IMR-90 (cell line): ENCODE measurements around the gene OPCML. TPM values are rescaled to one million over a fixed set of nuclear protein-coding genes. Genes with fewer than 3 reads are reported as not detected.

Experiments
- ATAC-seq: fragments of 200-7000 bp; cut with Tn5 transposase; 2 replicates; pipeline ENCODE4 v1.9.1; 2020; ENCODE audit warnings: low read depth, mild to moderate bottlenecking, moderate library complexity
- BruUV-seq: library from RNA; stranded (reverse); fragments of 400-500 nt; replicated peaks from 2 replicates; lab custom pipeline; 2021; lab: Mats Ljungman, UMichigan
- CTCF ChIA-PET: fragments of 300-600 bp; formaldehyde crosslinking; extraction: SDS; loops from one replicate; lab custom pipeline; 2021; ENCODE audit warnings: antibody characterized with exemption; lab: Yijun Ruan, JAX
- POLR2A ChIA-PET: fragments of 300-600 bp; sonication (Branson Sonifier 250); formaldehyde crosslinking; loops from one replicate; lab custom pipeline; 2022; ENCODE audit warnings: antibody characterized with exemption; ENCODE audit not compliant: unreplicated experiment; lab: Charles Lee
- DNase-seq: peaks from one replicate; pipeline ENCODE4 v3.0.0; 2013
- H2AFZ ChIP-seq: replicated peaks from 2 replicates; pipeline ENCODE3; 2013; ENCODE audit warnings: low read length, mild to moderate bottlenecking; ENCODE audit not compliant: poor library complexity
- H2AK5ac ChIP-seq: 2 replicates; pipeline ENCODE4 v1.6.1; 2013; ENCODE audit warnings: low read depth, low read length, inconsistent platforms
- H2AK9ac ChIP-seq: replicated peaks from 2 replicates; pipeline ENCODE3; 2013; ENCODE audit warnings: mild to moderate bottlenecking, low read depth, low read length, moderate library complexity; ENCODE audit not compliant: poor library complexity
- H2BK120ac ChIP-seq: 2 replicates; pipeline ENCODE4 v1.6.1; 2013; ENCODE audit warnings: low read depth, low read length, inconsistent platforms
- H2BK15ac ChIP-seq: 3 replicates; pipeline ENCODE4 v1.6.1; 2013; ENCODE audit warnings: low read depth, low read length, inconsistent platforms
- H2BK20ac ChIP-seq: 2 replicates; pipeline ENCODE4 v1.6.1; 2013; ENCODE audit warnings: low read depth, mild to moderate bottlenecking, inconsistent platforms, low read length, moderate library complexity
- H2BK5ac ChIP-seq: 2 replicates; pipeline ENCODE4 v1.6.1; 2013; ENCODE audit warnings: mild to moderate bottlenecking, low read depth, low read length, inconsistent platforms; ENCODE audit not compliant: poor library complexity, severe bottlenecking
- H3K14ac ChIP-seq: replicated peaks from 2 replicates; pipeline ENCODE4 v1.6.1; 2013; ENCODE audit warnings: low read depth, low read length, inconsistent platforms
- H3K18ac ChIP-seq: 2 replicates; pipeline ENCODE4 v1.6.1; 2013; ENCODE audit warnings: low read depth, low read length, control low read depth
- H3K23ac ChIP-seq: 2 replicates; pipeline ENCODE4 v1.6.1; 2013; ENCODE audit warnings: low read depth, low read length, inconsistent platforms
- H3K27ac ChIP-seq: 2 replicates; pipeline ENCODE4 v1.5.1; 2013; ENCODE audit warnings: mild to moderate bottlenecking, control low read depth, low read length; ENCODE audit not compliant: insufficient read depth
- H3K27me3 ChIP-seq: 2 replicates; pipeline ENCODE4 v1.6.1; 2013; ENCODE audit warnings: low read length; ENCODE audit not compliant: control insufficient read depth, insufficient read depth
- H3K36me3 ChIP-seq: 2 replicates; pipeline ENCODE4 v1.6.1; 2013; ENCODE audit warnings: low read length, mixed read lengths; ENCODE audit not compliant: control insufficient read depth, insufficient read depth
- H3K4ac ChIP-seq: 2 replicates; pipeline ENCODE4 v1.6.1; 2013; ENCODE audit warnings: low read depth, low read length, inconsistent platforms
- H3K4me1 ChIP-seq: 2 replicates; pipeline ENCODE4 v1.6.1; 2013; ENCODE audit warnings: low read length, mixed read lengths; ENCODE audit not compliant: control insufficient read depth, insufficient read depth
- H3K4me2 ChIP-seq: 2 replicates; pipeline ENCODE4 v1.6.1; 2013; ENCODE audit warnings: low read depth, mild to moderate bottlenecking, control low read depth, low read length, moderate library complexity
- H3K4me3 ChIP-seq: 2 replicates; pipeline ENCODE4 v1.5.1; 2013; ENCODE audit warnings: low read depth, mild to moderate bottlenecking, control low read depth, low read length, moderate library complexity; ENCODE audit not compliant: insufficient read depth
- H3K56ac ChIP-seq: 2 replicates; pipeline ENCODE4 v1.6.1; 2013; ENCODE audit warnings: low read length, inconsistent platforms; ENCODE audit not compliant: insufficient read depth; ENCODE audit errors: extremely low read depth
- H3K79me1 ChIP-seq, 2 experiments: 2 replicates each; pipeline ENCODE4 v1.6.1; 2013; ENCODE audit warnings: low read length in 2 of 2, inconsistent platforms in 1 of 2, low read depth in 1 of 2
- H3K9ac ChIP-seq: 2 replicates; pipeline ENCODE4 v1.6.1; 2013; ENCODE audit warnings: low read depth, low read length, control low read depth
- H3K9me1 ChIP-seq: 2 replicates; pipeline ENCODE4 v1.6.1; 2013; ENCODE audit warnings: low read length, inconsistent platforms; ENCODE audit not compliant: insufficient read depth
- H3K9me3 ChIP-seq: 2 replicates; pipeline ENCODE4 v1.6.1; 2013; ENCODE audit warnings: low read length; ENCODE audit not compliant: control insufficient read depth, insufficient read depth
- H4K20me1 ChIP-seq: 2 replicates; pipeline ENCODE4 v1.6.1; 2013; ENCODE audit warnings: low read length, inconsistent platforms; ENCODE audit not compliant: insufficient read depth
- H4K5ac ChIP-seq: 2 replicates; pipeline ENCODE4 v1.6.1; 2013; ENCODE audit warnings: mild to moderate bottlenecking, low read depth, low read length, control low read depth
- H4K8ac ChIP-seq, 2 experiments: 2 replicates each; pipeline ENCODE4 v1.6.1; 2013; ENCODE audit warnings: low read depth in 2 of 2, low read length in 2 of 2, control low read depth in 1 of 2, inconsistent platforms in 1 of 2
- H4K91ac ChIP-seq: 2 replicates; pipeline ENCODE4 v1.6.1; 2013; ENCODE audit warnings: low read depth, low read length, inconsistent platforms; ENCODE audit not compliant: insufficient read depth
- BHLHE40 ChIP-seq: fragments of 150-350 bp; IDR thresholded peaks from 2 replicates; pipeline ENCODE4 v1.6.1; 2016; ENCODE audit warnings: mild to moderate bottlenecking, low read depth, low read length
- CEBPB ChIP-seq: IDR thresholded peaks from 2 replicates; pipeline ENCODE4 v1.6.1; 2012; ENCODE audit warnings: low read depth, low read length, improper control_type of control experiment
- CHD1 ChIP-seq: IDR thresholded peaks from 2 replicates; pipeline ENCODE4 v1.6.1; 2012; ENCODE audit warnings: low read depth, low read length, improper control_type of control experiment
- CTCF ChIP-seq: conservative IDR thresholded peaks from 2 replicates; pipeline ENCODE4 v1.5.1; 2012; ENCODE audit warnings: mild to moderate bottlenecking, low read depth, low read length, improper control_type of control experiment
- FOS ChIP-seq: fragments of 150-350 bp; IDR thresholded peaks from 2 replicates; pipeline ENCODE4 v1.6.1; 2016; ENCODE audit warnings: low read depth, low read length
- MAFK ChIP-seq: IDR thresholded peaks from 2 replicates; pipeline ENCODE4 v1.6.1; 2012; ENCODE audit warnings: low read depth, low read length, improper control_type of control experiment
- MAZ ChIP-seq: IDR thresholded peaks from 2 replicates; pipeline ENCODE4 v1.6.1; 2012; ENCODE audit warnings: low read depth, mild to moderate bottlenecking, low read length, improper control_type of control experiment, moderate library complexity, borderline replicate concordance
- MXI1 ChIP-seq: IDR thresholded peaks from 2 replicates; pipeline ENCODE4 v1.6.1; 2012; ENCODE audit warnings: low read depth, mild to moderate bottlenecking, low read length, moderate library complexity, borderline replicate concordance
- NFE2L2 ChIP-seq: fragments of 150-350 bp; IDR thresholded peaks from 2 replicates; pipeline ENCODE4 v1.6.1; 2016; ENCODE audit warnings: low read depth, mild to moderate bottlenecking, low read length
- POLR2A ChIP-seq: IDR thresholded peaks from 2 replicates; pipeline ENCODE4 v1.6.1; 2012; ENCODE audit warnings: mild to moderate bottlenecking, low read depth, low read length
- RAD21 ChIP-seq: IDR thresholded peaks from 2 replicates; pipeline ENCODE4 v1.6.1; 2012; ENCODE audit warnings: low read length, improper control_type of control experiment
- RCOR1 ChIP-seq: IDR thresholded peaks from 2 replicates; pipeline ENCODE4 v1.6.1; 2012; ENCODE audit warnings: mild to moderate bottlenecking, low read length, improper control_type of control experiment; ENCODE audit not compliant: insufficient replicate concordance
- RFX5 ChIP-seq: IDR thresholded peaks from 2 replicates; pipeline ENCODE4 v1.8.0; 2012; ENCODE audit warnings: low read depth, mild to moderate bottlenecking, low read length, moderate library complexity
- SMC3 ChIP-seq: fragments of 150-350 bp; IDR thresholded peaks from 2 replicates; pipeline ENCODE4 v1.6.1; 2016; ENCODE audit warnings: low read depth, mild to moderate bottlenecking, antibody characterized with exemption, low read length, moderate library complexity
- USF2 ChIP-seq: fragments of 150-350 bp; IDR thresholded peaks from 2 replicates; pipeline ENCODE4 v1.6.1; 2017; ENCODE audit warnings: mild to moderate bottlenecking, antibody characterized with exemption, low read length, low read depth
- WGBS, 2 experiments: methylation state at CpG; one replicate each; pipeline versions ENCODE4 v1.1.5 to v1.1.7; 2013; ENCODE audit warnings: missing lambda C conversion rate in 2 of 2; ENCODE audit not compliant: insufficient read length in 1 of 2; ENCODE audit errors: extremely low coverage in 2 of 2; 5-methylcytosine and 5-hydroxymethylcytosine counted together
- dilution Hi-C: fragments of 300-500 bp; cut with HindIII; formaldehyde crosslinking; loops from one replicate; pipeline ENCODE4 v1.14.3; 2018; ENCODE audit warnings: low sequenced_read_pairs; ENCODE audit not compliant: unreplicated experiment
- in situ Hi-C: fragments of 300-500 bp; cut with MboI; formaldehyde crosslinking; loops from 3 replicates; pipeline ENCODE4 v1.14.3; 2019; ENCODE audit warnings: low sequenced_read_pairs, inconsistent platforms, mixed read lengths
- intact Hi-C: fragments of 100-400 bp; cut with micrococcal nuclease; formaldehyde crosslinking; loops from 2 replicates; pipeline ENCODE4 v1.10.0; 2022
- polyA plus RNA-seq, 3 experiments: library from polyadenylated mRNA; depleted of rRNA; stranded (reverse); fragments of >200 nt; gene quantifications; 2 replicates each; pipeline ENCODE4 v1.2.3, GENCODE V29; 2012; ENCODE audit warnings: low replicate concordance in 1 of 3
- total RNA-seq: library from RNA; depleted of rRNA; stranded (reverse); fragments of >200 nt; gene quantifications from 2 replicates; pipeline ENCODE4 v1.2.3, GENCODE V29; 2012
- TF ChIP-seq, protein P1 (sequence below): fragments of 150-350 bp; IDR thresholded peaks from 2 replicates; pipeline ENCODE4 v1.6.1; 2016; ENCODE audit warnings: low read depth, mild to moderate bottlenecking, low read length, moderate library complexity, borderline replicate concordance

OPCML gene
- total and polyA plus RNA-seq, 2 of the 4 experiments (the other 2 are of a cell fraction): under 0.01 to 2.6 TPM

GRCh38 chr11:133524488-133524887 lies 7.8 kb downstream of the OPCML start:
- Histone ChIP-seq H4K20me1 (no peaks in the 10 kb centered on the region), H3K18ac (no peak overlapping the region), H3K4me3 (no peak overlapping the region), H3K27ac (no peak overlapping the region), H4K5ac (no peak overlapping the region), H3K14ac (no peak overlapping the region), H2AK9ac (no peak overlapping the region), H2AFZ (no peak overlapping the region), H3K4me2 (no peak overlapping the region), H4K8ac (no peak overlapping the region), H3K9me1 (no peaks in the 10 kb centered on the region), H3K23ac (no peak overlapping the region), H2BK20ac (no peak overlapping the region), H3K56ac (no peak overlapping the region), H3K27me3 (no peaks in the 10 kb centered on the region), H3K4ac (no peak overlapping the region), H3K9ac (no peak overlapping the region), H3K9me3 (peaks cover 59% of the 10 kb centered on the region), H3K79me1 (no peaks in the 10 kb centered on the region), H2BK15ac (no peak overlapping the region), H3K4me1 (no peaks in the 10 kb centered on the region), H2BK5ac (no peak overlapping the region), H3K36me3 (no peaks in the 10 kb centered on the region), H2AK5ac (no peak overlapping the region), H2BK120ac (no peak overlapping the region), H4K91ac (no peak overlapping the region)
- in situ Hi-C loops (no loop called here), intact Hi-C loops (no loop called here), dilution Hi-C loops (no loop called here)
- ATAC-seq (no peak), DNase-seq (no peak)
- POLR2A ChIA-PET: no interaction called here
- TF ChIP-seq MXI1 (no peak), SMC3 (no peak), BHLHE40 (no peak), POLR2A (no peak), CEBPB (no peak), USF2 (no peak), FOS (no peak), CHD1 (no peak), RFX5 (no peak), MAFK (no peak), NFE2L2 (no peak), RAD21 (no peak), CTCF (no peak), MAZ (no peak), RCOR1 (no peak)
- TF ChIP-seq, protein P1, sequence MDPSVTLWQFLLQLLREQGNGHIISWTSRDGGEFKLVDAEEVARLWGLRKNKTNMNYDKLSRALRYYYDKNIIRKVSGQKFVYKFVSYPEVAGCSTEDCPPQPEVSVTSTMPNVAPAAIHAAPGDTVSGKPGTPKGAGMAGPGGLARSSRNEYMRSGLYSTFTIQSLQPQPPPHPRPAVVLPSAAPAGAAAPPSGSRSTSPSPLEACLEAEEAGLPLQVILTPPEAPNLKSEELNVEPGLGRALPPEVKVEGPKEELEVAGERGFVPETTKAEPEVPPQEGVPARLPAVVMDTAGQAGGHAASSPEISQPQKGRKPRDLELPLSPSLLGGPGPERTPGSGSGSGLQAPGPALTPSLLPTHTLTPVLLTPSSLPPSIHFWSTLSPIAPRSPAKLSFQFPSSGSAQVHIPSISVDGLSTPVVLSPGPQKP: no peak
- WGBS, 2 experiments: no CpG with 5 or more reads among the region's 8 CpGs
- CTCF ChIA-PET: no interaction called here
- BruUV-seq: no TSS peak
